Measurements from ENCODE around the gene MAD2L1BP.
"Not testable (repeated sequence)": the region's sequence is repeated elsewhere in the genome, so short reads cannot be mapped to it uniquely, and the experiment has no call there.

Gene MAD2L1BP

GRCh38 chr6:43635387-43636307, at the start of gene MAD2L1BP:
Gene MAD2L1BP (plus strand): TSS chr6:43635840. CDS start chr6:43635876, 36 bp downstream.
- DNase-seq: peak; percentile 87

- no peak for DNase-seq
Measured at GRCh38 chr6:43588194-43588593, 47.4 kb upstream of the MAD2L1BP start.

GRCh38 chr6:43589564-43589963, 46.1 kb upstream of the MAD2L1BP start:
- DNase-seq: not testable (repeated sequence)

- no peak for DNase-seq
Measured at GRCh38 chr6:43593938-43594337, 41.7 kb upstream of the MAD2L1BP start.

- DNase-seq: no peak
Measured at GRCh38 chr6:43600595-43600994, 35.0 kb upstream of the MAD2L1BP start.

GRCh38 chr6:43604174-43604573, 31.5 kb upstream of the MAD2L1BP start:
- DNase-seq: no peak

GRCh38 chr6:43606019-43606418, 29.6 kb upstream of the MAD2L1BP start:
- DNase-seq: no peak

GRCh38 chr6:43608310-43608763, 27.3 kb upstream of the MAD2L1BP start:
- DNase-seq: peak; percentile 59

GRCh38 chr6:43608807-43609206, 26.8 kb upstream of the MAD2L1BP start:
- no peak for DNase-seq

GRCh38 chr6:43609402-43609801, 26.2 kb upstream of the MAD2L1BP start:
- DNase-seq: no peak

GRCh38 chr6:43610431-43610830, 25.2 kb upstream of the MAD2L1BP start:
- DNase-seq: no peak

GRCh38 chr6:43613721-43614395, 21.8 kb upstream of the MAD2L1BP start:
- no peak for DNase-seq

- no peak for DNase-seq
Measured at GRCh38 chr6:43614396-43614730, 21.3 kb upstream of the MAD2L1BP start.

GRCh38 chr6:43616725-43617472, 18.7 kb upstream of the MAD2L1BP start:
- DNase-seq: no peak

- DNase-seq: no peak
Measured at GRCh38 chr6:43621078-43621835, 14.4 kb upstream of the MAD2L1BP start.

- no peak for DNase-seq
Measured at GRCh38 chr6:43621836-43622180, 13.8 kb upstream of the MAD2L1BP start.

GRCh38 chr6:43622541-43622940, 13.1 kb upstream of the MAD2L1BP start:
- no peak for DNase-seq

- no peak for DNase-seq
Measured at GRCh38 chr6:43623880-43624785, 11.5 kb upstream of the MAD2L1BP start.

- DNase-seq: no peak
Measured at GRCh38 chr6:43624786-43625288, 10.8 kb upstream of the MAD2L1BP start.

GRCh38 chr6:43625393-43625992, 10.1 kb upstream of the MAD2L1BP start:
- no peak for DNase-seq
